ENCODE measurements around the gene FNIP1.
"Not testable (repeated sequence)": the region's sequence is repeated elsewhere in the genome, so short reads cannot be mapped to it uniquely, and the experiment has no call there.

Gene FNIP1

DNA sequence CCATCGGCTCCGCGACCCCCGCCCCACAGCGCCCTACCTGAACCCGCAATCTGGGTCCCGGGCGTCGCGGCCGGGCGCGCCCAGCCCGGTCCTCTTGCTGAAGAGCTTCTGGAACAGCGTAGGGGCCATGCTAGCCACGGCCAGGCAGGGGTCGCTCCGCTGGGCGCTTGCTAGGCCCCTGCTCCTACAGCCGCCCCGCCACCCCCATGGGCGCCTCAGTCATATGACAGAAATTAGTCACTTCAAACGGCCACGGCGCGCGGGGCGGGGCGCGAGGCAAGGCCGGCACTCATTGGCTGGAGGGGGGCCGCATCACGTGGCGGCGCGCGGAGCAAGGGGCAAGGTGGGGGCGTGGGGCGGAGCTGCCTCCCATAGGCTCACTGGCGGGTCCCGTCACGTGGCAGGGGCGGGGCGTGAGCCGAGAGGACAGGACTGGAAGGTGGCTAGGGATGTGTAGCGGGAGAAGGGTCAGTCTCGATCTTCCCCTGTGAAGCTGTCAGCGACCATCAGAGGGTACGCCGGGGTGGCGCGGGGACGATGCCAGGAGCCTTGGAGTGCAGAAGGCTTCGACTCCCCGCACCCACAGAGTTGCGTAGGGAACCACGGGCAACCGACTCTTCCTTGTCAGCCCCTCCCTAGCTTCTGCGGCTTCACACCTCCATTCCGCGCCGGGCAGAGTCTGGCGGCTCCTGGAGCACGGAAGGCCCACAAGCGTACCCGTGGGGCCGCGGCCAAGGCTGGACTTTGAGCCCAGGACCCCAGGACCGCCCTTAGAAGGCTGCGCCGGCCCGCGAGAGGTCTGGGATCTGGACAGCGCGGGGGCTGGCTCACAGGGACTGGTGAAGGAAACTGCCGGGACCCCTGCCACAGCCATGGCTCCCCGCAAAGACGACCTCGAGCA is at the start of gene FNIP1:
Gene FNIP1 (minus strand): TSS at position 225 of the 901 bp plus-strand sequence. CDS start 96 bp downstream, at position 129.
- DNase-seq: peak; percentile 80

DNA sequence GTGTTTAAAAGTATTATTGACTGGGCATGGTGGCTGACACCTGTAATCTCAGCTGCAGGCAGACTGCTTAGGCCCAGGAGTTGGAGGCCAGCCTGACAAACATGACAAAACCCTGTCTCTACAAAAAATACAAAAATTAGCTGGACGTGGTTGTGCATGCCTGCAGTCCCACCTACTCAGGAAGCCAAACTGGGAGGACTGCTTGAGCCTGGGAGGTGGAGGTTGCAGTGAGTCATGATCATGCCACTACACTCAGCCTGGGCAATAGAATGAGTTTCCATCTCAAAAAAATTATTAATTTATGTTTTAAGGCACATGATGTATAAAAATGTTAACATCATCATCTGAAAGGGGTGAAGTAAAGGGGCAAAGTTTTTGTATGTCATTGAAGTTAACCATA is 49.7 kb upstream of the FNIP1 start:
- no peak for DNase-seq

- no peak for DNase-seq
Measured at GRCh38 chr5:131845828-131846227, 49.0 kb upstream of the FNIP1 start.

- not testable (repeated sequence) for DNase-seq
Measured at GRCh38 chr5:131842971-131843370, 46.2 kb upstream of the FNIP1 start.

GRCh38 chr5:131832702-131833101 is 35.9 kb upstream of the FNIP1 start:
- DNase-seq: not testable (repeated sequence)

- no peak for DNase-seq
Measured at GRCh38 chr5:131825404-131826013, 28.7 kb upstream of the FNIP1 start.

GRCh38 chr5:131824631-131825030 is 27.8 kb upstream of the FNIP1 start:
- no peak for DNase-seq

- DNase-seq: no peak
Measured at GRCh38 chr5:131821221-131821620, 24.4 kb upstream of the FNIP1 start.

DNA sequence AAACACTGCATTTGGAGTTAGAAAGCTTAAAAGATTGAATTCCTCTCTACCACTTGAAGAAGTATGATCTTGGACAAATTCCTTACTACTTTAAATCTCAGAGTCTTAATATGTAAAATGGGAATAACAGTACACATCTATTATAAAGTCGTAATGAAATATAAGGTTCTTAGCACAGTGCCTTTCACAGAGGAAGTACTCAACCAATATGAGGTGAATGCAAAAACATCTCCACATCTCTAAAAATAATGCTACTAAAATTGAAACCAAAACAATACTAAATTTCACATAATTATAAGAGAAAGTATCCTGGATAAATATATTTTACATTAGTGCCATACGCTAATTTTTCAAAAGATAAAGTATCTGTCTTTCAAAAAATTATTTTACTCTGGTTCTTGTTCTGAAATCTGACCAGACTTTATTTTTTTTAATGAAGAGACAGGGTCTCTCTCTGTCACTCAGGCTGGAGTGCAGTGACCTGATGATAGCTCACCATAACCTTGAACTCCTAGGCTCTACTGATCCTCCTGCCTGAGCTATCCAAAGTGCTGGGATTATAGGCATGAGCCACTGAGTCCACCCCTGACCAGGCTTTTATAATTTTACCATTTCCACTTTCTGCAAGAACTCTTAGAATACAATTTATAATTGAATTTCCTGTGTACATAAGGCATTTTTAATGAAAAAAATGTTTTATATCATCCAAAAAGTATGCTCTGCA is 21.3 kb upstream of the FNIP1 start:
- DNase-seq: no peak

GRCh38 chr5:131814990-131815389 is 18.2 kb upstream of the FNIP1 start:
- no peak for DNase-seq

DNA sequence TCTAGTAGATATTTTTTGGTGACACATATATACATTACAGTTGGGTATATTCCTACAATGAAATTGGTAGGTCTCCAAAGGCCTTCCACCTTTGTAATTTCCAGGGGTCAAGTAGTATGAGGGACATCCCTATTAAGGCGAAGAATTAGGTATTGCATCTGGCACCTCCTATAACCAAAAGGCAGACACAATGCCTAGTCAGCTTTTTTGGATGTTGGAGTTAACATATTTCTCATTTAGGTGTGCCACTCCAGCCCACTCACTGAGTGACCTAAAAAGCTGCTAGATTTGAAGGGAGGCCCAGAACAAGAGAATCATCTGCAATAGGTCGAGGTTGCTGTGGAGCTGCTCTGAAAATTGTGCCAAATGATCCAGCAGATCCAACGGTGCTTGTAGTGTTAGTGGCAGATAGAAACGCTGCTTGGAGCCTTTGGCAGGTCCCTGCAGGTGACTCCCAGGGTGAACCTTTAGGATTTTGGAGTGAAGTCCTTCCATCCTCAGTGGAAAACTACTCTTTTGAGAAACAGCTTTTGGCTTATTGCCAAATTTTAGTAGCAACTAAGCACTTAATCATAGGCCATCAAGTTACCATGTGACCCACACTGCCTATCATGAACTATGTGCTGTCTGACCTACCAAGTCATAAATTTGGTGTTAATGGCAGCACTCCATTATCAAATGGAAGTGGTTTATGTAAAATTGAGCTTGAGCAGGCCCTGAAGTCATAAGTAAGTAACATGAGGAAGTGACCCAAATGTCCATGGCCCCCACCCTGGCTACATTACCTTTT is 15.7 kb upstream of the FNIP1 start:
- DNase-seq: no peak

DNA sequence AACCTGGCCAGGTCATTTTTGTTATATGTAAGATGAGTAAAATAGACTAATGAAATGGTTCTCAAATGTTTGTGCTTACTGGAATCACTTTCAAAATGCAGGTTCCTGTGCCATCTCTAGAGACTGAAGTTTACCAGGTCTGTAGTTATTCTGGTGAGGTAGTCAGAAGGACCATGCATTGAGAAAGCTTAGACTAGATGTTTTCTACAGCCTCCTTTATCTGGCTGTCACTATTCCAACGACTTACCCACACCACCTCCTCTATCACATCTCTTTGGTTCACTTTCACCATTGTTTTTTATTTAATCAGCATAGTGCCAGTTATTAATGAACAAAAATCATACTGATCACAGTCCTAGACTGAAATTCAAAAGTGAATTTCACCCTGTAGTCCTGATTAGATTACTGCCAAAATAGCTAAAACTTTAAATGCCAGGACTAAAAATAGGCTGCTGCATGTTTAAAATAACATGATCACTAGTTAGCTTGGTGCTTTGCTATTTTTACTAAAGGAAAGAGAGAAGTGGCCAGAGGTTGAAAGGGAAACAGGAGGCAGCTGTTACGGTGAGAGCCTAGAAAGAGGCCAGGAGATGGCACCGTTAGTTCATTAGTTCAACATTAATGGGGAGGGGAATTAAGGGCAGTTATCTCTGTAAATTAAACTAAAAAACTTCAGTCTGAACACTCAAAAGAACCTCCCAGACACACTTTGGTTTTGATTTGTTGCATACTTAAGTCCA is 13.9 kb upstream of the FNIP1 start:
- no peak for DNase-seq

GRCh38 chr5:131795879-131796792 is 681 bp downstream of the FNIP1 start:
- peak; percentile 2 for DNase-seq

DNA sequence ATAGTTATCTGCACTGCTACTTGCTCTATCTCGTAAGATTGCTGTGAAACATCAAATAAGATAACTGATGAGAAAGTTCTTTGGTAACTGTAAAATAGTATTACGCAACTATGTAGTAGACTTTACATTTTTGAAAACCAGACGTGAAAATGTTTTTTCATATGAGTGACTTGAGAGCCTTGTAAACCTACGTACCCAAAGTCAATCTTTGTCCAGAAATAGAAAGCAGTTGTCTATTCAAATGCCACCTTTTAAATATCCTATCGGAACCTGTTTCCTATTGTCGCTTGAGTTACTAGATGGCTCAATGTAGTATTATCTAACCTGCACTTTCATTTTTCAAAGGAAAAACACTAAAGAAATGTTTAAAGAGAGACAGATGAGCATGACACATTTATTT is 1.6 kb downstream of the FNIP1 start:
- no peak for DNase-seq

- DNase-seq: no peak
Measured at GRCh38 chr5:131794586-131794985, 2.2 kb downstream of the FNIP1 start.

GRCh38 chr5:131792896-131793295 is 3.9 kb downstream of the FNIP1 start:
- DNase-seq: no peak

- DNase-seq: no peak
Measured at GRCh38 chr5:131791866-131792265, 5.0 kb downstream of the FNIP1 start.

GRCh38 chr5:131790550-131790949 is 6.3 kb downstream of the FNIP1 start:
- no peak for DNase-seq

DNA sequence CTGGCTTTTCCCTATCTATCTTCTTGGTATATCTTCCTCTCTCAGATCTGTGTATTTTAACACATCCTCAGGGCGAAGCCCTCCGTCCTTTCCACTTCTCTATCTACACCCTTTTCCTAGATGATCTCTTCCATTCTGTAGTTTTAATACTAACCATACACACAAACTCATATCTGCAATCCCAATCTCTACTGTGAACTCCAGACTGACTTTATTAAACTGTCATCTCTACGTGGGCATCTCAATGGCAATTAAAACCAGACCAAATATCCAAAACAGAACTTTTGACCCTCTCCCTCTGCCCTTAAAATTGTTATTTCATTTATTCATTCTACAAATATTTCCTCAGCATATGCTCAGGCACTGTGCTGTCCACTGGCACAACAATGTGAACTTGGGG is 7.1 kb downstream of the FNIP1 start:
- no peak for DNase-seq

GRCh38 chr5:131787736-131788135 is 9.1 kb downstream of the FNIP1 start:
- no peak for DNase-seq

Data from NCI-H526 treated with DMSO at 0.1 percent for 48 hours (cell line).